HPDE6-E6E7 (cell line): ENCODE results near the gene CFAP54.

Experiments
- DNase-seq: peaks from one replicate; pipeline ENCODE4 v3.0.0; 2011; ENCODE audit warnings: missing footprints; ENCODE audit errors: extremely low spot score

CFAP54 gene

GRCh38 chr12:96824838-96825236, 335.5 kb downstream of the CFAP54 start:
- no peak for DNase-seq

- DNase-seq = no peak
Observed at GRCh38 chr12:96828169-96828789, 338.9 kb downstream of the CFAP54 start.

GRCh38 chr12:96829354-96829753, 340.0 kb downstream of the CFAP54 start:
- DNase-seq = no peak

GRCh38 chr12:96831346-96831745, 342.0 kb downstream of the CFAP54 start:
- no peak for DNase-seq

GRCh38 chr12:96846293-96846692, 356.9 kb downstream of the CFAP54 start:
- no peak for DNase-seq

GRCh38 chr12:96850676-96851075, 361.3 kb downstream of the CFAP54 start:
- no peak for DNase-seq

GRCh38 chr12:96858162-96858561, 368.8 kb downstream of the CFAP54 start:
- DNase-seq = no peak

GRCh38 chr12:96861656-96862055, 372.3 kb downstream of the CFAP54 start:
- no peak for DNase-seq

GRCh38 chr12:96862326-96862725, 372.9 kb downstream of the CFAP54 start:
- no peak for DNase-seq

- no peak for DNase-seq
Observed at GRCh38 chr12:96864335-96864734, 375.0 kb downstream of the CFAP54 start.

GRCh38 chr12:96866801-96867590, 377.6 kb downstream of the CFAP54 start:
- DNase-seq = no peak

- no peak for DNase-seq
Observed at GRCh38 chr12:96870946-96871345, 381.6 kb downstream of the CFAP54 start.

GRCh38 chr12:96872961-96873360, 383.6 kb downstream of the CFAP54 start:
- no peak for DNase-seq

GRCh38 chr12:96874211-96874610, 384.8 kb downstream of the CFAP54 start:
- DNase-seq = no peak

GRCh38 chr12:96876966-96877365, 387.6 kb downstream of the CFAP54 start:
- DNase-seq = no peak

- DNase-seq = no peak
Observed at GRCh38 chr12:96878704-96879103, 389.3 kb downstream of the CFAP54 start.

- DNase-seq = no peak
Observed at GRCh38 chr12:96879301-96879700, 389.9 kb downstream of the CFAP54 start.

GRCh38 chr12:96880220-96880619, 390.8 kb downstream of the CFAP54 start:
- DNase-seq = no peak

GRCh38 chr12:96881608-96882007, 392.2 kb downstream of the CFAP54 start:
- DNase-seq = no peak

GRCh38 chr12:96882862-96883261, 393.5 kb downstream of the CFAP54 start:
- DNase-seq = no peak

- DNase-seq = no peak
Observed at GRCh38 chr12:96883571-96883970, 394.2 kb downstream of the CFAP54 start.

GRCh38 chr12:96886998-96887677, 397.8 kb downstream of the CFAP54 start:
- DNase-seq = no peak
